ENCODE data around the gene PSENEN. TPM values are rescaled to one million over a fixed set of nuclear protein-coding genes. Genes with fewer than 3 reads are reported as not detected.
A peak's percentile ranks its signal among the peaks of the same experiment; 100 is the strongest.

PSENEN gene
- total and polyA plus RNA-seq, 9 of the 15 experiments (the other 6 are each of a cell fraction or from before 2014, with no cell fraction given): 34.5 to 299 (median 61.1) TPM

DNA sequence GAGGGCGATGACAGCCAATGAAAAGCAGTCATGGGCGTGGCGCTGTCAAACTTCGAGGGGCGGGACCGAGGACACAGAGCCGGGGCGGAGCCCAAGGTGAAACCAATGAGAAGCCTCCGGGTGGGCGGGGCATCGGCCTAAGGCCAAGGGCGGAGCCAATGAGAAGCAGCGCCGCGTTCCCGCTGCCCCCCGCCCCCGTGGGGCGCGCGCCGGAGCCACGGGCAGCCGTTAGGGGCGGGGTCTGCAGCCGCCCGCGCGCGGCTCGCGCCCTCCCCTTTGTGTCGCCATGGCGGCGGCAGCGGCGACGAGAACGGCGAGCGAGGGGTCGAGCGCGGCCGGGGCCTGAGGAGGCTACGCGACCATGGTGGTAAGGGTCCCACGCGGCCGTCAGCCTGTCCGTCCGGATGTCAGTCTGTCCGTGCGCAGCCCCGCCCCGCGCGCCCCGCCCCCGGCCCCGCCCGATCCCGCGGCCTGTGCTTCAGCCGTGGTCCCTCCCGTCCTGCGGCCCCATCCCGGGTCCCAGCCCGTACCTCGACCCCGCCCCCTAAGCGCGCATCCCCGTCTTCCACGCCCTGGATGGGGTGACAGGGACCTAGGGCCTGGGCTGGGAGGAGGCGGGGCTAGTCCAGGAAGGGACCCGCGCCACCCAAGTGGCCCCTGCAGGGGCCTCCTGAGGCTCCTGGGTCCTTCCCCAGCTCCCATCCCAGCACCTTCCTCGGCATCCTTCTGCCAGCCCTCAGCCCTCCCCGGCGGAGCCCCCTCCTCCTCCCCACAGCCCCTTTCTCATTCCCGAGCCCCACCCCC is 30.0 kb downstream of the PSENEN start, which contains the start of gene ARHGAP33 (continued):
- TF ChIP-seq RB1 (IDR thresholded peaks at IDR 0.05; ENCODE audit: low read depth) (peak; percentile 93), CAMTA2 (CRISPR knock-in tag; conservative IDR thresholded peaks at IDR 0.05) (no peak), NRF1 (conservative IDR thresholded peaks at IDR 0.05 in 1 of 2, IDR thresholded peaks at IDR 0.05 in 1 of 2) (peak; percentile 76 to 78), ZNF551 (CRISPR knock-in tag; IDR thresholded peaks at IDR 0.05) (no peak), XRCC4 (IDR thresholded peaks at IDR 0.05; ENCODE audit: extremely low read depth, insufficient read depth, insufficient read length) (no peak), GABPB1 (CRISPR knock-in tag; IDR thresholded peaks at IDR 0.05) (no peak), EP300 (IDR thresholded peaks at IDR 0.05; ENCODE audit: low read length) (peak; percentile 64), SMARCB1 (IDR thresholded peaks at IDR 0.05; ENCODE audit: insufficient read length, low read depth) (no peak), GATAD2B (IDR thresholded peaks at IDR 0.05; ENCODE audit: borderline replicate concordance) (no peak), MTA3 (IDR thresholded peaks at IDR 0.05; ENCODE audit: borderline replicate concordance) (0 out of 2 replicates have a peak, but pooled peaks have one; percentile 35), PYGO2 (tag; IDR thresholded peaks at IDR 0.05) (no peak), NCOR1 (IDR thresholded peaks at IDR 0.05) (no peak)
- TF ChIP-seq, protein P1, sequence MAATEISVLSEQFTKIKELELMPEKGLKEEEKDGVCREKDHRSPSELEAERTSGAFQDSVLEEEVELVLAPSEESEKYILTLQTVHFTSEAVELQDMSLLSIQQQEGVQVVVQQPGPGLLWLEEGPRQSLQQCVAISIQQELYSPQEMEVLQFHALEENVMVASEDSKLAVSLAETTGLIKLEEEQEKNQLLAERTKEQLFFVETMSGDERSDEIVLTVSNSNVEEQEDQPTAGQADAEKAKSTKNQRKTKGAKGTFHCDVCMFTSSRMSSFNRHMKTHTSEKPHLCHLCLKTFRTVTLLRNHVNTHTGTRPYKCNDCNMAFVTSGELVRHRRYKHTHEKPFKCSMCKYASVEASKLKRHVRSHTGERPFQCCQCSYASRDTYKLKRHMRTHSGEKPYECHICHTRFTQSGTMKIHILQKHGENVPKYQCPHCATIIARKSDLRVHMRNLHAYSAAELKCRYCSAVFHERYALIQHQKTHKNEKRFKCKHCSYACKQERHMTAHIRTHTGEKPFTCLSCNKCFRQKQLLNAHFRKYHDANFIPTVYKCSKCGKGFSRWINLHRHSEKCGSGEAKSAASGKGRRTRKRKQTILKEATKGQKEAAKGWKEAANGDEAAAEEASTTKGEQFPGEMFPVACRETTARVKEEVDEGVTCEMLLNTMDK (IDR thresholded peaks at IDR 0.05; ENCODE audit: borderline replicate concordance, insufficient read depth, low read depth, low read length, poor library complexity, severe bottlenecking): no peak
- TF ChIP-seq, protein P2, sequence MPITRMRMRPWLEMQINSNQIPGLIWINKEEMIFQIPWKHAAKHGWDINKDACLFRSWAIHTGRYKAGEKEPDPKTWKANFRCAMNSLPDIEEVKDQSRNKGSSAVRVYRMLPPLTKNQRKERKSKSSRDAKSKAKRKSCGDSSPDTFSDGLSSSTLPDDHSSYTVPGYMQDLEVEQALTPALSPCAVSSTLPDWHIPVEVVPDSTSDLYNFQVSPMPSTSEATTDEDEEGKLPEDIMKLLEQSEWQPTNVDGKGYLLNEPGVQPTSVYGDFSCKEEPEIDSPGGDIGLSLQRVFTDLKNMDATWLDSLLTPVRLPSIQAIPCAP (CRISPR knock-in tag; IDR thresholded peaks at IDR 0.05; ENCODE audit: borderline replicate concordance): no peak
- TF ChIP-seq, protein P3, sequence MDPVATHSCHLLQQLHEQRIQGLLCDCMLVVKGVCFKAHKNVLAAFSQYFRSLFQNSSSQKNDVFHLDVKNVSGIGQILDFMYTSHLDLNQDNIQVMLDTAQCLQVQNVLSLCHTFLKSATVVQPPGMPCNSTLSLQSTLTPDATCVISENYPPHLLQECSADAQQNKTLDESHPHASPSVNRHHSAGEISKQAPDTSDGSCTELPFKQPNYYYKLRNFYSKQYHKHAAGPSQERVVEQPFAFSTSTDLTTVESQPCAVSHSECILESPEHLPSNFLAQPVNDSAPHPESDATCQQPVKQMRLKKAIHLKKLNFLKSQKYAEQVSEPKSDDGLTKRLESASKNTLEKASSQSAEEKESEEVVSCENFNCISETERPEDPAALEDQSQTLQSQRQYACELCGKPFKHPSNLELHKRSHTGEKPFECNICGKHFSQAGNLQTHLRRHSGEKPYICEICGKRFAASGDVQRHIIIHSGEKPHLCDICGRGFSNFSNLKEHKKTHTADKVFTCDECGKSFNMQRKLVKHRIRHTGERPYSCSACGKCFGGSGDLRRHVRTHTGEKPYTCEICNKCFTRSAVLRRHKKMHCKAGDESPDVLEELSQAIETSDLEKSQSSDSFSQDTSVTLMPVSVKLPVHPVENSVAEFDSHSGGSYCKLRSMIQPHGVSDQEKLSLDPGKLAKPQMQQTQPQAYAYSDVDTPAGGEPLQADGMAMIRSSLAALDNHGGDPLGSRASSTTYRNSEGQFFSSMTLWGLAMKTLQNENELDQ (CRISPR knock-in tag; IDR thresholded peaks at IDR 0.05; ENCODE audit: borderline replicate concordance): no peak
